Activated CD8-positive, alpha-beta T cell treated with anti-CD3 and anti-CD28 coated beads for 36 hours (primary cell): ENCODE results near the gene KIAA0753. TPM values are rescaled to one million over a fixed set of nuclear protein-coding genes. Genes with fewer than 3 reads are reported as not detected.

ENCODE experiments used
- ATAC-seq: fragments of 200-7000 bp; cut with Tn5 transposase; one replicate; pipeline ENCODE4 v1.10.0; 2021; ENCODE audit warnings: mild to moderate bottlenecking, moderate library complexity
- CTCF ChIA-PET: fragments of 350-600 bp; sonication (Branson Sonifier 250); formaldehyde crosslinking; loops from one replicate; lab custom pipeline; 2021; ENCODE audit warnings: antibody characterized with exemption; lab: Charles Lee
- POLR2A ChIA-PET: fragments of 350-600 bp; sonication (Branson Sonifier 250); formaldehyde crosslinking; loops from one replicate; lab custom pipeline; 2021; ENCODE audit warnings: antibody characterized with exemption; lab: Charles Lee
- DNase-seq: peaks from one replicate; pipeline ENCODE4 v3.0.0-alpha.2; 2020
- H3K27ac Mint-ChIP-seq: one replicate; pipeline ENCODE4 v1.8.0; 2021; ENCODE audit warnings: mild to moderate bottlenecking, mixed read lengths
- H3K27me3 Mint-ChIP-seq: one replicate; pipeline ENCODE4 v1.8.0; 2021; ENCODE audit warnings: mixed read lengths
- H3K36me3 Mint-ChIP-seq: one replicate; pipeline ENCODE4 v1.8.0; 2021; ENCODE audit warnings: low read depth, mixed read lengths
- H3K4me1 Mint-ChIP-seq: one replicate; pipeline ENCODE4 v1.8.0; 2021; ENCODE audit warnings: low read depth, mixed read lengths
- H3K4me3 Mint-ChIP-seq: one replicate; pipeline ENCODE4 v1.8.0; 2021; ENCODE audit warnings: mild to moderate bottlenecking, moderate library complexity, mixed read lengths
- H3K9me3 Mint-ChIP-seq: one replicate; pipeline ENCODE4 v1.8.0; 2021; ENCODE audit warnings: mixed read lengths
- CTCF ChIP-seq: fragments of 200-600 bp; IDR thresholded peaks from one replicate; pipeline ENCODE4 v1.8.0; 2022; ENCODE audit warnings: antibody characterized with exemption, mild to moderate bottlenecking
- intact Hi-C: fragments of 100-400 bp; cut with micrococcal nuclease; formaldehyde crosslinking; loops from one replicate; pipeline ENCODE4 v1.10.0; 2022
- total RNA-seq, 2 experiments: library from RNA; stranded (reverse); gene quantifications; one replicate each; pipeline ENCODE4 v1.2.3, GENCODE V29; 2021

KIAA0753 gene
- total RNA-seq, 2 experiments from 2014 or later, result 16.5 to 17.3 TPM

- no peaks in the 10 kb centered on the region for H3K27me3 Mint-ChIP-seq
- no peaks in the 10 kb centered on the region for H3K9me3 Mint-ChIP-seq
- DNase-seq (no peak), ATAC-seq (no peak)
- ChIA-PET POLR2A (interaction anchor here (0.9 kb wide), 1 partner anchor 8 kb away, joined by 3 read pairs; no protein-coding TSS in a partner anchor), CTCF (interaction anchor here (1.1 to 1.2 kb wide), 2 partner anchors 199 to 334 kb away, joined by 3 read pairs; no protein-coding TSS in a partner anchor)
- intact Hi-C loops, result no loop called here
- no peaks in the 10 kb centered on the region for H3K36me3 Mint-ChIP-seq
- peaks cover 15% of the 10 kb centered on the region for H3K4me1 Mint-ChIP-seq
- H3K4me3 Mint-ChIP-seq, result no peak overlapping the region
- no peak for TF ChIP-seq CTCF
- H3K27ac Mint-ChIP-seq, result no peak overlapping the region
These were observed 30.1 kb upstream of the KIAA0753 start for GRCh38 chr17:6670571-6670970.

DNA sequence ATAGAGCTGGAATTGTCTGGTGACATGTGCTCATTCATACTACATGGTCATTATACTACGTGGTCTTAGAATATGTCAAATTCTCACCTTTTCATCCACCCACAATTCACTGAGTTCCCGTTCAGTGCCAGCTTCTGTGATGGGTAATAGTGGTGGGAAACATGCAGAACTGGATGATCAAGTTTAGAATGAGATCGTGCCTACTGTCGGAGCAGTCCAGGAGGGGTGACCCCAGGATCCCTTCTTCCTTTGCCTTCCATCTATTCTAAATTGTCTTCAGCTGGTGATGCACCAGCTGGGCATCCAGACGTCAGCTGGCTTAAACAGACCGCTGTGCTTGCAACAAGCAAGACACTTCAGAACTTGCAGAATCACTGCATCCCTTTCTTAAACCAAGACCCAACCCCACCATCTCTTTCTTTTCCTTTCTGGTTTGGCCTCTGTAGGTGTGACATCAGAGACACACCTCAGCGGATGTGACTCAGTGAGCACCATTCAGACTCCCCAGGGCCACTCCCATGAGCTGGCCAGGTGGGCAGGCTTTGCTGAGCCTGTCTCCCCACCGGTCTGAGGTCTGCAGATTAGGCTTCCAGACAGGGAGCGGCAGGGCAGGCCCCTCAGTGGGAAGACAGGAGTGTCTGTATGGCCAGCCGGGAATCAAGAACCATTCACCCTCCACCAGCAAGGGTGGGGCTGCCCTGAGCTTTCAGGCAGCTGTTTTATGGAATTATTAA is 29.1 kb upstream of the KIAA0753 start:
- ChIA-PET CTCF (interaction anchor here (1.2 to 1.8 kb wide), 2 partner anchors 32 to 174 kb away, joined by 3 to 6 read pairs; no protein-coding TSS in a partner anchor), POLR2A (interaction anchor here (0.9 kb wide), 1 partner anchor 9 kb away, joined by 3 read pairs; no protein-coding TSS in a partner anchor)
- H3K4me3 Mint-ChIP-seq, result no peak overlapping the region
- H3K27ac Mint-ChIP-seq, result no peak overlapping the region
- TF ChIP-seq CTCF, result no peak
- no peaks in the 10 kb centered on the region for H3K27me3 Mint-ChIP-seq
- peak; percentile 48 for ATAC-seq
- H3K36me3 Mint-ChIP-seq, result no peaks in the 10 kb centered on the region
- no peaks in the 10 kb centered on the region for H3K9me3 Mint-ChIP-seq
- intact Hi-C loops, result no loop called here
- DNase-seq, result no peak
- peaks cover 15% of the 10 kb centered on the region for H3K4me1 Mint-ChIP-seq

- ATAC-seq (no peak), DNase-seq (no peak)
- ChIA-PET CTCF (interaction anchor here (1.2 to 1.8 kb wide), 2 partner anchors 33 to 174 kb away, joined by 3 to 6 read pairs; no protein-coding TSS in a partner anchor), POLR2A (no interaction called here)
- Mint-ChIP-seq H3K36me3 (no peaks in the 10 kb centered on the region), H3K4me1 (peaks cover 15% of the 10 kb centered on the region), H3K27me3 (no peaks in the 10 kb centered on the region), H3K4me3 (no peak overlapping the region), H3K27ac (no peak overlapping the region), H3K9me3 (no peaks in the 10 kb centered on the region)
- no peak for TF ChIP-seq CTCF
- intact Hi-C loops, result no loop called here
These were observed 28.4 kb upstream of the KIAA0753 start for GRCh38 chr17:6668727-6669425.

GRCh38 chr17:6668219-6668618 is 27.7 kb upstream of the KIAA0753 start:
- no peak for ATAC-seq
- Mint-ChIP-seq H3K36me3 (no peaks in the 10 kb centered on the region), H3K27ac (no peak overlapping the region), H3K27me3 (no peaks in the 10 kb centered on the region), H3K9me3 (no peaks in the 10 kb centered on the region), H3K4me3 (no peak overlapping the region), H3K4me1 (peaks cover 15% of the 10 kb centered on the region)
- POLR2A ChIA-PET, result no interaction called here
- intact Hi-C loops, result no loop called here
- TF ChIP-seq CTCF, result no peak
- CTCF ChIA-PET, result interaction anchor here (0.5 to 3.2 kb wide), 5 partner anchors 134 to 336 kb away, joined by 4 to 18 read pairs (median 13); no protein-coding TSS in a partner anchor
- no peak for DNase-seq
